ENCODE results near the gene MLLT10. TPM values are rescaled to one million over a fixed set of nuclear protein-coding genes. Genes with fewer than 3 reads are reported as not detected.

The MLLT10 gene
- total and polyA plus RNA-seq, 12 donors = 15.8 to 49.1 (median 29.8) TPM

- 1 to 5% (median 4%) methylated on average over 23 of the region's 23 CpGs for whole genome bisulfite sequencing, 4 donors
- Histone ChIP-seq H3K4me3 (peak overlapping the region; percentile 13 to 71 (median 60)), H3K4me1 (replicated peaks in 1 of 2) (peaks cover 3 to 28% of the 10 kb centered on the region in 2 donors), H3K27me3 (no peaks in the 10 kb centered on the region), H3K9me3 (replicated peaks in 1 of 3) (no peaks in the 10 kb centered on the region), H3K36me3 (replicated peaks in 1 of 2) (no peaks in the 10 kb centered on the region), H3K27ac (peak overlapping the region; percentile 98 to 99 (median 98))
- intact Hi-C loops (cut with DNase I) = no loop called here
- DNase-seq = peak in 1 of 7 donors; percentile 60
- TF ChIP-seq CTCF (IDR thresholded peaks at IDR 0.05) (no peak), POLR2A (IDR thresholded peaks at IDR 0.05) (no peak)
Observed at GRCh38 chr10:21524526-21525366, 9.3 kb upstream of the MLLT10 start.

GRCh38 chr10:21525367-21526187 lies 8.5 kb upstream of the MLLT10 start, which contains the start of gene SKIDA1:
TSS of gene SKIDA1 (minus strand) at chr10:21525682. CDS start at chr10:21517822, 7,860 bp downstream.
- Histone ChIP-seq H3K4me1 (replicated peaks in 1 of 2) (peaks cover under 1 to 34% of the 10 kb centered on the region in 2 donors), H3K4me3 (peak within 1 kb of the TSS; percentile 13 to 71 (median 60)), H3K36me3 (replicated peaks in 1 of 2) (no peaks in the 10 kb centered on the region), H3K27ac (peak within 1 kb of the TSS; percentile 98 to 99 (median 98)), H3K27me3 (no peaks in the 10 kb centered on the region), H3K9me3 (replicated peaks in 1 of 3) (no peaks in the 10 kb centered on the region)
- WGBS, 4 donors = 0 to 2% (median 1%) methylated on average over 21 to 64 of the region's 64 CpGs
- peak; percentile 89 to 94 (median 91) for DNase-seq
- intact Hi-C loops (cut with DNase I) = no loop called here
- no peak for TF ChIP-seq CTCF (IDR thresholded peaks at IDR 0.05)
- TF ChIP-seq POLR2A (IDR thresholded peaks at IDR 0.05) = peak in 1 of 2 donors; percentile 86

- peak; percentile 84 to 93 (median 88) for DNase-seq
- Histone ChIP-seq H3K4me3 (peak overlapping the region in 3 of 4 donors; percentile 16 to 71 (median 70)), H3K9me3 (replicated peaks in 1 of 3) (no peaks in the 10 kb centered on the region), H3K36me3 (replicated peaks in 1 of 2) (no peaks in the 10 kb centered on the region), H3K27ac (peak overlapping the region; percentile 98 to 99 (median 98)), H3K27me3 (no peaks in the 10 kb centered on the region), H3K4me1 (replicated peaks in 1 of 2) (peaks cover 0 to 35% of the 10 kb centered on the region in 2 donors)
- TF ChIP-seq CTCF (IDR thresholded peaks at IDR 0.05) (no peak), POLR2A (IDR thresholded peaks at IDR 0.05) (peak in 1 of 2 donors; percentile 77)
- 0 to 1% (median 0%) methylated on average over 21 to 54 of the region's 56 CpGs for WGBS, 4 donors
- intact Hi-C loops (cut with DNase I) = no loop called here
Observed at GRCh38 chr10:21526188-21526859, 7.7 kb upstream of the MLLT10 start.

Measured in adrenal gland (tissue), 12 donors.